ENCODE measurements around the gene DROSHA. TPM values are rescaled to one million over a fixed set of nuclear protein-coding genes. Genes with fewer than 3 reads are reported as not detected.

Gene DROSHA
- total and polyA plus RNA-seq, 2 of the 4 experiments (the other 2 are of a cell fraction): 36.4 to 36.5 TPM

DNA sequence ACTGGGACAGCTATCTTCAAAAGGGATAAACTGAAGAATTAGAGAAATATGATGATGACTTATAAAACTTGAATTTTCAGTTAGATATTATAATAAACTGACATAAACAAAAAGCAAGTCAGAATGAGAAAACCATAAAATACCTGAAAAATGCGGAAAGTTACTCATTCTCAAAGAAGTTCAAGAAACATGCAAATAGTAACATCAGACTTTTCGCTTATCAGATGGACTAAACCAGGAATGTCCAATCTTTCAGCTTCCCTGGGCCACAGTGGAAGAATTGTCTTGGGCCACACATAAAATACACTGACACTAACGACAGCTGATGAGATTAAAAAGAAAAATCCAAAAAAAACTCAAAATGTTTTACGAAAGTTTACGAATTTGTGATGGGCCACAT lies 53.9 kb downstream of the DROSHA start:
- in situ Hi-C loops (cut with MboI; ENCODE audit: low sequenced_read_pairs): loop anchor here (25.0 kb wide), 3 partner anchors 691 to 1441 kb away; no protein-coding TSS in a partner anchor
- Histone ChIP-seq H4K20me1 (ENCODE audit: insufficient read depth, low read length) (no peaks in the 10 kb centered on the region), H3K4ac (ENCODE audit: low read depth, low read length) (peak overlapping the region; percentile 86), H3K23ac (ENCODE audit: low read depth, low read length) (peak overlapping the region; percentile 70; the same call in 1 of the 2 replicates), H4K8ac (ENCODE audit: low read depth in 2 of 2, low read length in 2 of 2) (peak overlapping the region; percentile 76 to 80; a peak in 3 of 4 replicates), H3K4me3 (ENCODE audit: insufficient read depth, low read depth, low read length) (no peak overlapping the region), H2BK120ac (ENCODE audit: low read depth, low read length) (peak overlapping the region; percentile 93), H3K56ac (ENCODE audit: extremely low read depth, insufficient read depth, low read length) (peak overlapping the region; percentile 30; the same call in 1 of the 2 replicates), H3K18ac (ENCODE audit: low read depth, low read length) (peak overlapping the region; percentile 96), H3K14ac (replicated peaks; ENCODE audit: low read depth, low read length) (peak overlapping the region; percentile 80), H3K9me1 (ENCODE audit: insufficient read depth, low read length) (peaks cover 11% of the 10 kb centered on the region), H3K36me3 (ENCODE audit: control insufficient read depth, insufficient read depth, low read length) (peaks cover 12% of the 10 kb centered on the region), H2AFZ (replicated peaks; ENCODE audit: low read length, poor library complexity) (no peak overlapping the region), H2BK15ac (ENCODE audit: low read depth, low read length) (peak overlapping the region; percentile 87; the same call in 2 of the 3 replicates), H4K91ac (ENCODE audit: insufficient read depth, low read depth, low read length) (peak overlapping the region; percentile 93), H3K4me2 (ENCODE audit: low read depth, low read length) (no peak overlapping the region), H3K4me1 (ENCODE audit: control insufficient read depth, insufficient read depth, low read length) (peaks cover 22% of the 10 kb centered on the region), H3K27ac (ENCODE audit: insufficient read depth, low read length) (peak overlapping the region; percentile 84), H3K9me3 (ENCODE audit: control insufficient read depth, insufficient read depth, low read length) (no peaks in the 10 kb centered on the region), H3K79me1 (ENCODE audit: low read depth in 1 of 2, low read length in 2 of 2) (peaks cover 2 to 36% of the 10 kb centered on the region in 2 experiments; a peak in 2 of 4 replicates), H2AK5ac (ENCODE audit: low read depth, low read length) (peak overlapping the region; percentile 81), H3K27me3 (ENCODE audit: control insufficient read depth, insufficient read depth, low read length) (no peaks in the 10 kb centered on the region), H3K9ac (ENCODE audit: low read depth, low read length) (no peak overlapping the region), H4K5ac (ENCODE audit: low read depth, low read length) (peak overlapping the region; percentile 97; the same call in 1 of the 2 replicates), H2BK20ac (ENCODE audit: low read depth, low read length) (peak overlapping the region; percentile 83), H2BK5ac (ENCODE audit: low read depth, low read length, poor library complexity, severe bottlenecking) (peak overlapping the region; percentile 99), H2AK9ac (replicated peaks; ENCODE audit: low read depth, low read length, poor library complexity) (no peak overlapping the region)
- TF ChIP-seq, protein P1, sequence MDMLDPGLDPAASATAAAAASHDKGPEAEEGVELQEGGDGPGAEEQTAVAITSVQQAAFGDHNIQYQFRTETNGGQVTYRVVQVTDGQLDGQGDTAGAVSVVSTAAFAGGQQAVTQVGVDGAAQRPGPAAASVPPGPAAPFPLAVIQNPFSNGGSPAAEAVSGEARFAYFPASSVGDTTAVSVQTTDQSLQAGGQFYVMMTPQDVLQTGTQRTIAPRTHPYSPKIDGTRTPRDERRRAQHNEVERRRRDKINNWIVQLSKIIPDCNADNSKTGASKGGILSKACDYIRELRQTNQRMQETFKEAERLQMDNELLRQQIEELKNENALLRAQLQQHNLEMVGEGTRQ (IDR thresholded peaks at IDR 0.05; ENCODE audit: low read depth, low read length): no peak
- TF ChIP-seq MAZ (IDR thresholded peaks at IDR 0.05; ENCODE audit: borderline replicate concordance, low read depth, low read length): no peak
- ChIA-PET CTCF (no interaction called here), POLR2A (ENCODE audit: unreplicated experiment) (no interaction called here)
- intact Hi-C loops (cut with micrococcal nuclease): loop anchor here (5.0 kb wide), 1 partner anchor 116 kb away; no protein-coding TSS in a partner anchor
- ATAC-seq (ENCODE audit: low read depth) (no peak), DNase-seq (peak; percentile 37)
- dilution Hi-C loops (cut with HindIII; ENCODE audit: low sequenced_read_pairs, unreplicated experiment): no loop called here
- 100% methylated on average over 1 of the region's 5 CpGs; no CpG with 5 or more reads in 1 of the 2 experiments for WGBS, 2 experiments (ENCODE audit: extremely low coverage in 2 of 2, insufficient read length in 1 of 2)
- BruUV-seq (replicated peaks): no TSS peak
